SK-MEL-5 (cell line): ENCODE measurements around the gene HNRNPAB. TPM values are rescaled to one million over a fixed set of nuclear protein-coding genes. Genes with fewer than 3 reads are reported as not detected.
"Not testable (repeated sequence)": the region's sequence is repeated elsewhere in the genome, so short reads cannot be mapped to it uniquely, and the experiment has no call there.

Experiments used
- DNase-seq: peaks from one replicate; pipeline ENCODE4 v3.0.0-alpha.2; 2016; ENCODE audit warnings: low read depth, low spot score
- in situ Hi-C: cut with HindIII; loops from 2 replicates; pipeline ENCODE4 v1.10.0; 2016; ENCODE audit warnings: low sequenced_read_pairs, high pct_unique_total_duplicates, low pct_unique_long_range_greater_than_20kb
- total RNA-seq: library from RNA; depleted of rRNA; stranded (reverse); fragments of >200 nt; shearing (Covaris generic); gene quantifications from 2 replicates; pipeline ENCODE4 v1.2.3, GENCODE V29; 2014

HNRNPAB gene
- total RNA-seq, 1 experiment from 2014 or later = 52.1 TPM

DNA sequence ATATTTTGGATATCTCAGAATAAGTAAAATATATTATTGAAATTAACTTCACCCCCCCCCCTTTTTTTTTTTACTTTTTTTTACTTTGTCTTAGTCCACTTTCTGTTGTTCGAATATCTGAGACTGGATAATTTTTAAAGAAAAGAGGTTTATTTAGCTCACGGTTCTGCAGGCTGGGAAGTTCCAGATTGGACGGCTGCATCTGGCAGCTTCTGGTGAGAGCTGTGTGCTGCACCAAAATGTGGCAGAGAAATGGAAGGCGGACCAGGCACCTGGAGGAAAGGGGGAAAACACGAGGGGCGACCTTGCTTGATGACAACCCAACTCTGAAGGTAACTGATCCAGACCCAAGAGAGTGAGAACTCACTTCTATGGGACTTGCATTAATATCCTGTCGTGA is 11.5 kb upstream of the HNRNPAB start:
- no peak for DNase-seq
- in situ Hi-C loops = no loop called here

DNA sequence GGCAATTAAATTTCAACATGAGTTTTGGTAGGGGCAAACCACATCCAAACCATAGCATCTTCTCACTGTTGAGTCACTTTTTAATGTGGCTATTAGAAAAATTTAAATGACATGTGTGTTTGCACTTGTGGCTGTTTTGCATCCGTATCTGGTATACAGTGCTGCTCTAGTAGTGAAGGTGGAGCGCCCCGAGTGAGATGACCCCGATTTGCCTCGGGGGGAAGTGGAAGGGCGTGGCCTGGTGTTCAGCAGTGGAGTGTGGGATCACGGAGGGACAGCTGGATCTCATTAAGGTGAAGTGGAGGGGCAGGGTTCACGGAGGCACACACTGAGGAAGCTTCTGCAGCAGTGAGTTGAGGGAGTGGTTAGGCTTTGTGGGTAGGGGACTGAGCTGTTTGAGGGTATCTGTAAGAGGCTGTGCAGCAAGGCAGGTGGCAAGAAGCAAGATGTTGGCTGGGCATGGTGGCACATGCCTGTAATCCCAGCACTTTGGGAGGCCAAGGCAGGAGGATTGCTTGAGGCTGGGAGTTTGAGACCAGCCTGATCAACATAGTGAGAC is 11.0 kb upstream of the HNRNPAB start:
- no peak for DNase-seq
- in situ Hi-C loops = no loop called here

DNA sequence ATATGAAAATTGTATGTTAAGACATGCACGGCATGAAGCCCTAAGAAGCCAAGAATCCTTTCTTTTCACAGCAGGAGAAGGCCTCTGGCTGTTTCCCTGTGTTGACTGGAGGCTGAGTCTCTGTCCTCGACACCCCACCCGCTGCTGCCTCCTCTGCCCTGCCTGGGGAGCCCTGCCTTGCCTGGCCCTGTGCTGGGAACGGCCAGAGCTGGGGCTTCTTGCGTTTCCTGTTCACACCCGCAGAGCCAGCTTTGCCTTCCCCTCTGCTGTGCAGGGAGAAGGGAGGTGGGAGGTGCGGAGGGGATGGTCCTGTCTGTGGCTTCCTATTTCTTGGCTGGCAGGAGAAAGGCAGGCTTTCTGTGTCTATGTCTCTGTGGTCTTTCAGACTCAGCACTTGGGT is 10.3 kb upstream of the HNRNPAB start:
- in situ Hi-C loops = no loop called here
- DNase-seq = no peak

DNA sequence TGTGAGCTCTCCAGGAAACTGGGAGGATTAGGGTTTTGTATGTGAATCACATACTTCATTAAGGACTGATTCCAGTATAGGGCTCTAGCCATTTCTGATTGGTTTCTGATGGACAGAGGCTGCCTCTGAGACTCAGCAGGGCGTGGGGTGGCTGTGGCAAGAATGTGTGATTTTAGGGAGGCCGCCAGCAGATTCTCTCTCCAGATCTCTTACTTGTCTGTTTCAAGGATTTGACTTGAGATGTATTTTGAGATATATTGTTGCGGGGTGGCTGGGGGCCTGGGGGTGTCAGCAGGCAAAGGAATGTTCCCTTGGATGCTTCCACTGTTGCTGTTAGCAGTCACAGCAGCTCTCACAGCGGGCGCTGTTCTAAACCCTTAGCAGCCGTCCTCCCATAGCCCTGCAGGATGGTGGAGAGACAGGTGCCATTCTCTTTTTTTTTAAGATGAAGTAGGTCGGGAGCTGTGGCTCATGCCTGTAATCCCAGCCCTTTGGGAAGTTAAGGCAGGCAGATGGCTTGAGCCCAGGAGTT is 8.0 kb upstream of the HNRNPAB start:
- in situ Hi-C loops = no loop called here
- no peak for DNase-seq

DNA sequence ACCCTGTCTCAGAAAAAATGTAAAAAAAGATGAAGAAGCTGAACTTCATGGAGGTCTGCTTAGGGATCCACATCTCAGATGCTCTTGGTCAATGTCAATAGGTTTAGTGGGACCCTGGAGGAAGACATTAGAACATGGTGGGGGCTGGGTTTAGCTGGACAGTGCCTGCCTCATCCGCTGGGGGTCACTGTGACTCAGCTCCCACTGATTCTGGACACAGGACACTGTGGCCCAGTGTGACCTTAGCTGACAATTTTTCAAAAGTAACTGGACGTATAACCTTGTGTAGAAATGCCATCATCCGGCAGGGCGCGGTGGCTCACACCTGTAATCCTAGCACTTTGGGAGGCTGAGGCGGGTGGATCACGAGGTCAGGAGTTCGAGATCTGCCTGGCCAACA is 7.3 kb upstream of the HNRNPAB start:
- in situ Hi-C loops = no loop called here
- no peak for DNase-seq

DNA sequence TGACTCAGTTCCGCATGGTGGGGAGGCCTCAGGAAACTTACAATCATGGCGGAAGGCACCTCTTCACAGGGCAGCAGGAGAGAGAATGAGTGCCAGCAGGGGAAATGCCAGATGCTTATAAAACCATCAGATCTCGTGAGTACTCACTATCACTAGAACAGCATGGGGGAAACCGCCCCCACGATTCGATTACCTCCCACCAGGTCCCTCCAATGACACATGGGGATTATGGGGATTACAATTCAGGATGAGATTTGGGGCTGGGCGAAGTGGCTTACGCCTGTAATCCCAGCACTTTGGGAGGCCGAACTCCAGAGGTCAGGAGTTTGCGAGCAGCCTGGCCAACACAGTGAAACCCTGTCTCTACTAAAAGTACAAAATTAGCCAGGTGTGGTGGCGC is 6.2 kb upstream of the HNRNPAB start:
- DNase-seq, in situ Hi-C loops: not testable (repeated sequence)

DNA sequence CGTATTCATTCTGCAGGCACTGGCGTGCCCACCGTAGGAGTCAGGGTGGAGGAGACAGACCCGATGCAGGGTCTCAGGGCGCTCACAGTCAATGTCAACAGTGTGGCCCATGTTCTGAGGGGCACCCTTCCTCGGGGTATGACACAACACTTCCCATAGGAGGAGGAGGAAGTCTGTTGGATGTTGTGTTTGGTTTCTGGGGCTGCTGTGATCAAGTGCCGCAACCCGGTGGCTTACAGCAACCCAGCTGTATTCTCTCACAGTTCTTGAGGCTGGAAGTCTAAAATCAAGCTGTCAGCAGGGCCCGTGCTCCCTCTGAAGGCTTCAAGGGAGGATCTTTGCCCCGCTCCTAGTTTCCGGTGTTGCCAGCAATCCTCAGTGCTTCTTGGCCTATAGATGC is 5.6 kb upstream of the HNRNPAB start:
- in situ Hi-C loops = no loop called here
- DNase-seq = no peak

DNA sequence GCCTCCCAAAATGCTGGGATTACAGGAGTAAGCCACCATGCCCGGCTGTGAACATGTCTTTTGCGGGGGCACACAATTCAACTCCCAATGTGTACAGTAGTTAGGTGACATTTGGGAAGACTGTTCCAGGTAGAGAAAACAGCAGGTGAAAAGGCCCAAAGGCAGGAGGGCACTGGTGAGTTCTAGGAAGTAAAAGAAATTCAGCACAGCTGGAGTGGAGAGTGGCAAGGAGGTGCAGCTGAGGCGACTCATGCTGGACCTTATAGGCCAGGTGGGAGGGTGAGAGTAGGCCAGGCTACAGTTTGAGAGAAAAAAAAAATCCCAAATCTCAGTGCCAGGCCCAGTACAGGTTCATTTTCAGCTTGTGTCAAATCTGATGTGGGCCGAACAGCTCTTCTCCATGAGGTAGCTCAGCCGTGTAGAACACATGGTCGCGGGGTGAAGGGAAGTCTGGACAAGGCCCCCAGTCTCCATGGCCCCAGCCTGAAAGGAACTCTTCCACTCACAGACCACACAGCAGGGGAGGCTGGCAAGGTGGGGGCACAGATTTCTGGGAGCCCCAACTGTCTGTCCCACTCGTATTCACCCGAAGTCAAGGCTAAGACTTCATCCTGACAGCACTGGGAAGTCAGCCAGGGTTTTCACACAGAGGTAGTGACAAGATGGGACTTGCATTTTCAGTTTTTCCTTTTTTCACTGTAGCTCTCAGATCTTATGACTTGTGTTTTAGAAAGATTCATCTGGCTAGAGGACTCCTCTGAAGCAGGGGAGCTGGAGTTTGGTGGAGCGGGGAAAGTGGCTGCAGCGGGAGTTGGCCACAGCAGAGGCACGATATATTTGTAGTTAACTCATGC is 4.5 kb upstream of the HNRNPAB start:
- in situ Hi-C loops = no loop called here
- no peak for DNase-seq

DNA sequence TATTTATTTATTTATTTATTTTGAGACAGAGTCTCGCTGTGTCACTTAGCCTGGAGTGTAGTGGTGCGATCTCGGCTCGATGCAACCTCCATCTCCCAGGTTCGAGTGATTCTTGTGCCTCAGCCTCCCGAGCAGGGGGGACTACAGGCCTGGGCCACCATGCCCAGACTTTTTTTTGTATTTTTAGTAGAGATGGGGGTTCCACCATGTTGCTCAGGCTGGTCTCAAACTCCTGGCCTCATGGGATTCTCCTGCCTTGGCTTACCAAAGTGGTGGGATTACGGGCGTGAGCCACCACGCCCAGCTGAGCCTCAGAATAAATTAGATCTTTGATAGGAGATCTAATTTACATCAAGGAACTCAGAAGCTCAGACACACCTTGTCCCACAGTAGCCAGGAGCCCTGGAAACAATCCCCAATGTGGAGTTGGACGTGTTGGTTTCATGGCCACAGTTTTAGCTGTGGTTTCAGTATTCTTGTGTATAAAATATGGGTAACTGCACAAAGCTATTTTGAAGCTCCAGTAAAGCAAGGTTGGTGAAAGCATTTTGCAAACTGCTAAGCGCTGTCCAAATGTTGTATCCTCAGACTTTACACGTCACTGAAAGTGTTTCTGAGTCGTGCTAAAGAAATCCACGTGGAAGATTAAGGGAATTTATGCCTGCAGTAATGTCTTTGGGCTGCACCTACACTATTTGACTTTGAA is 3.0 kb upstream of the HNRNPAB start:
- in situ Hi-C loops = no loop called here

DNA sequence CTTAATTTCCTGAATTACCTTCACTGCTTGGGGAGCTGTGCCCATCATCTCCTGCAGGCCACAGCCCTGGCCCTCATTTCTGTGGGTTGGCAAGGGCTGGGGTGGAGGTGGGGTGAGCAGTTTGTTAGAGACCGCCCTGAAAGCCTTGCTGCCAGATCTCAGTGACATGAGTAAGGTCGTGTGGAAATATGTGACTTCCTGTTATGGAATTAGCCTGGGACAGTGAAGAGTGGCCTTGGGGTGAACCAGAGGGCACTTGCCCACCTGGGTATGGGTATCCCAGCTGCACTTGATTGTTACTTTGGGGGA is 2.5 kb upstream of the HNRNPAB start:
- DNase-seq = no peak
- in situ Hi-C loops = no loop called here

More for the DNA sequence above, 3.0 kb upstream of the HNRNPAB start:
- DNase-seq = no peak

DNA sequence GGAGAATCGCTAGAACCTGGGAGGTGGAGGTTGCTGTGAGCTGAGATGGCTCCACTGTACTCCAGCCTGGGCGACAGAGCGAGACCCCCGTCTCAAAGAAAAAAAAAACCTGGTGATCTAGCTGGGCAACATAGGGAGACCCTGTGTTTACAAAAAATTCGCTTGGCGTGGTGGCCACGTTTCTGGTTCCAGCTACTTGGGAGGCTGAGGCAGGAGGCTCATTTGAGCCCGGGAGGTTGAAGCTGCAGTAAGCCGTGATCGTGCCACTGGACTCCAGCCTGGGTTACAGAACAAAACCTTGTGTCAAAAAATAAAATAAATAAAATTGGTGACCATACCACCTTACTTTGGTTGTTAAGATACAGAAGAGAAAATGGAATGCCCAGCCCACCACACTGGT is 1.8 kb upstream of the HNRNPAB start:
- in situ Hi-C loops = no loop called here
- no peak for DNase-seq

DNA sequence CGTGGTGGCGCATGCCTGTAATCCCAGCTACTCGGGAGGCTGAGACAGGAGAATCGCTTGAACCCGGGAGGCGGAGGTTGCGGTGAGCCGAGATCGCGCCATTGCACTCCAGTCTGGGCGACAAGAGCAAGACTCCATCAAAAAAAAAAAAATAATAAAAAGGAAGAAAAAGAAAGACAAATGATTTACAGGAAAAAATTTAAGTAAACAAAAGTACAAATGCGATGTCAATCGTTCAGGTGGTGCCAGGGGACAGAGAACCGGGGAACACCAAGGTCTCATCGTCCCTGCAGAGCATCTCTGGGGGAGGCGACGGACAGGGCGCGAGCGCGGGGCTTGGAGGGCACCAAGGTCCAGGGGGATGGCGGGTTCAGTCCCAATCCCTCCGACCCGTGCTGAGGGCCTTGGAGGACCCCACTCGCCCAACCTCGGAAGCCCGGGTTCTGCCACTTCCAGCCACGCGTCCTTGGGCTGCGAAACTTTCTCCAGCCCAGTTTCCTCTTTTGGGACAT is 607 bp upstream of the HNRNPAB start:
- in situ Hi-C loops = no loop called here

DNA sequence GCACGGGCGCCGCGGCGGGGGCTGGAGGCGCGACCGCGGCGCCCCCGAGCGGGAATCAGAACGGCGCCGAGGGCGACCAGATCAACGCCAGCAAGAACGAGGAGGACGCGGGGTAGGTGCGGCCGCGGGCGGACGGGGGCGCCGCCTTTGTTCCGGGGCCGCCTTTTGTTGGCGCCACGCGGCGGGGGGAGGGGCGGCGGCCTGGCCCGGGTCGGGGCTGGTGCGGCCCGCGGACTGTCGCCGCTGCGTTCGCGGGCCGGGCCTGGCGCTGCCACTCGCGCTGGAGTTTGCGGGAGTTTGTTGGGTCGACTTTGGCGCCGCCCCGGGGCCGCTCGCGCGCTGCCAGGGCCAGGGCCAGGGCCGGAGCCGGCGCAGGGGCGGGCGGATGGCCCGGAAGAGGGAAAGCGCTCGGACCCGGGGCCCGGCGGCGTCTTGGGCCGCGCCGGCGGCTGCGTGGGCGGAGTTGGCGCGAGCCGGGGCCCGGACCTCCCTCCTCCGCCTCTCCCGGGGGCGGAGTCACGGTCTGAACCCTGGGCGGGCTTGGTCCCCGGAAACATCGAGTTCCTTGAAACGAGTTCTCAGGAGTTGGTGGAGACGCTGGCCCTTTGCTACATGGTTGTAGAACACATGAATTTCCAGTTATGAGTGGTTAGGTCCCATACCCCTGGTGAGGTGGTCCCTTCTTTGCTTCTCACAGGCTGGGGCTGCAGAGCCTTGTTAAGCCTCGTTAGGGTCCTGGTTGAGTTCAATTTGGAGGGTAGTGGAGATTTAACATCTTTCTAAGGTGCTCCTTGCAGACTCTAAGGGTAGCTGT is 809 bp downstream of the HNRNPAB start:
- in situ Hi-C loops = no loop called here

More for the DNA sequence above, 607 bp upstream of the HNRNPAB start:
- DNase-seq = no peak

DNA sequence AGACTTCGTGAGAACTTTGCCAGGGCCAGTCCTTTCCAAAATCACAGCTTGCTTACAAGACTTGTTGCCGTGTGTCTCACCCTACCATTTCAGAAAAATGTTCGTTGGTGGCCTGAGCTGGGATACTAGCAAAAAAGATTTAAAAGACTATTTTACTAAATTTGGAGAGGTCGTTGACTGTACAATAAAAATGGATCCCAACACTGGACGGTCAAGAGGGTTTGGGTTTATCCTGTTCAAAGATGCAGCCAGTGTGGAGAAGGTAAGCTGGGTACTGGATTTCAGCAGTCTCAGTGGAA is 1.4 kb downstream of the HNRNPAB start:
- in situ Hi-C loops = no loop called here
- no peak for DNase-seq

More for the DNA sequence above, 809 bp downstream of the HNRNPAB start:
- peak; percentile 66 for DNase-seq

DNA sequence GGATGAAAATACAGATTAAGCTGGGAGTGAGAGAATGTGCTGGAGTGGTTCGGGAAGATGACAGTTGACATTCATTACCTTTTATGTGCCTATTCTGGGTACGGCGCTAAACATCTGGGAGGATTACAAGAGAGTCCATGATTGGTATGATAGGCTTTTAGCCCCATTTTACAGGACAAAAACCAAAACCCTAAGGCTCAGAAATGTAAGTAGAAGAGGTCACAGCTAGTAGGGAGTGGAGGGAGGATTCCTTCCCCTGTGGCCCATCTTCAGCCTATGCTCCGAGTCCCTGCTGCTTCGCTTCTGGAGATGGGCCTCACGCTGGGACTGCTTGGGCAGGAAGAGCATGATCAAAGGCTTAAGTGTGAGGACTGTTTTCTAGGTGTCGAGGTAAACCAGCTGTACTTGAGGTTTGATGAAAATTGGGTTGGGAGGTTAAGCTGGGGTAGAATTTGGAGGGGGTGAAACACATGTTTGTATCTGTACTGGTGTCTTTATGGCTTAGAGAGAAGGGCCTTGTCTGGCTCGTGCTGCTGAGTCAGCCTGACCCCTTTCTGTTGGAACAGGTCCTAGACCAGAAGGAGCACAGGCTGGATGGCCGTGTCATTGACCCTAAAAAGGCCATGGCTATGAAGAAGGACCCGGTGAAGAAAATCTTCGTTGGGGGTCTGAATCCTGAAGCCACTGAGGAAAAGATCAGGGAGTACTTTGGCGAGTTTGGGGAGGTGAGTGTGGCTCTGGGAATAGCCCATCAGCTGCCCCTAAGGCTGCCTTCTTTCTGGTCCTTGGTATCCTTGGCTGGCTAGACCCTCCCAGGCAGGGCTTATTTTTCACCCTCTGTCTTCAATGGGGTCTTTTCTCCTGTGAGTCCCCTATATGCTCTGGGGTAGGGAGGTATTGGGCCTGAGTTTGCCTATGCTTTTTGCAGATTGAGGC is 2.1 kb downstream of the HNRNPAB start:
- DNase-seq = no peak
- in situ Hi-C loops = no loop called here

DNA sequence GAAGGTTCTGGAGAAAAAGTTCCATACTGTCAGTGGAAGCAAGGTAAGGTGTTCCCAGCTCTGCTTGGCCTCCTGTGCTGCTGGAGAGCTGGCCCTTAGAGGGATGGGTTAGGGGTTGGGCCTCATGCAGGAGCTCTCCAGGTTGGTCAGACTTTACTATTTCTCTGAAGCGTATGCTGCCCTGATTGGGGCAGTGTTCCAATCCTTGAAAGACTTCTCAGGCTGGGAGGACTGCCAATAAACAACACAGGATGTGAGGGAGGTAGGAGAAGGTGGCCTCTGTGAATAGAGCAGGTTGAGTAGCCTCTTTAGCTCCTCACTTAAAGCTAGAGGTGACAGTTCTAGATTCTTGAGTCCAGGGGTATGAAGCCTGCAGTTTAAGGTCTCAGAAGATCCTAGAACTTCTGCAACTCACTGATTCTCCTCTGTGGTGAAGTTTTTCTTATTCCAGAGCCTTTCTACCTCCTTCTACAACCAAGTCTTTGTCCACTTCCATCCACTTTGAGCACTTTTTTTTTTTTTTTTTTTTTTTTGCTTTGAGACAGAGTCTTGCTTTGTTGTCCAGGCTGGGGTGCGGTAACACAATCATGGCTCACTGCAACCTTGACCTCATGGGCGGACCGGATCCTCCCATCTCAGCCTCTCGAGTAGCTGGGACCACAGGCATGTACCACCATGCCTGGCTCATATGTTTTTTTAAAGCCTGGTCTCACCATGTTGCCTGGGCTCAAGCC is 3.0 kb downstream of the HNRNPAB start:
- in situ Hi-C loops = no loop called here
- DNase-seq = peak; percentile 61
